GM19372 (cell line): ENCODE measurements around the gene TNNI3.
"Not testable (repeated sequence)": the region's sequence is repeated elsewhere in the genome, so short reads cannot be mapped to it uniquely, and the experiment has no call there.

Experiments
- ATAC-seq: cut with Tn5 transposase; IDR thresholded peaks from one replicate; pipeline ENCODE4 v1.9.1; 2021; ENCODE audit warnings: mild to moderate bottlenecking, low read depth, moderate library complexity; ENCODE audit not compliant: unreplicated experiment

TNNI3 gene

GRCh38 chr19:55116232-55116858 lies 41.2 kb downstream of the TNNI3 start:
- no peak for ATAC-seq

GRCh38 chr19:55115446-55116065 lies 42.0 kb downstream of the TNNI3 start:
- ATAC-seq = no peak

DNA sequence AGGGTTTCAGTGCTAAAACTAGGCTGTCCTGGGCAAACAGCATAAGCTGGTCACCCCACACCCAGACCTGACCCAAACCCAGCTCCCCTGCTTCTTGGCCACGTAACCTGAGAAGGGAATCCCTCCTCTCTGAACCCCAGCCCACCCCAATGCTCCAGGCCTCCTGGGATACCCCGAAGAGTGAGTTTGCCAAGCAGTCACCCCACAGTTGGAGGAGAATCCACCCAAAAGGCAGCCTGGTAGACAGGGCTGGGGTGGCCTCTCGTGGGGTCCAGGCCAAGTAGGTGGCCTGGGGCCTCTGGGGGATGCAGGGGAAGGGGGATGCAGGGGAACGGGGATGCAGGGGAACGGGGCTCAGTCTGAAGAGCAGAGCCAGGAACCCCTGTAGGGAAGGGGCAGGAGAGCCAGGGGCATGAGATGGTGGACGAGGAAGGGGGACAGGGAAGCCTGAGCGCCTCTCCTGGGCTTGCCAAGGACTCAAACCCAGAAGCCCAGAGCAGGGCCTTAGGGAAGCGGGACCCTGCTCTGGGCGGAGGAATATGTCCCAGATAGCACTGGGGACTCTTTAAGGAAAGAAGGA lies 42.9 kb downstream of the TNNI3 start:
- ATAC-seq = no peak

DNA sequence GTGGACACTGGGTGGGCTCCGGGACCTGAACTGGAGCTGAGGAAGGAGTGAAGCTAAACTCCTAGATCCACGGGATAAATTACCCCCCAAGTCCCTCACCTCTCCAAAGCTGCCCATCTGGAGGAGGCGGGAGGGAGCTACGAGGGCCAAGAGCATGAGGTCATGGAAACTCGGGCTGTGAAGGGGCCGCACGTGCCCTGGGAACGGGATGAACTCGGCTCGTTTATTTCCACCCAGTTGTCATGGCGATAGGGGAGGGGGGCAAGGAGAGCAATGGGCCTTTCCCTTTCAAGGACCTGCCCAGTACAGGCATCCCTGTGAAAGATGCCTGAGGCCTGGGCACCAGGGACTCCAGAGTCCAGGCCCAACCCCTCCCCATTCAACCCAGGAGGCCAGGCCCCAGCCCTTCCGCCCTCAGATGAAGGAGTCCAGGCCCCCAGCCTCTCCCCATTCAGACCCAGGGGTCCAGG lies 43.9 kb downstream of the TNNI3 start:
- ATAC-seq = no peak

- no peak for ATAC-seq
Measured at GRCh38 chr19:55112777-55113569, 44.6 kb downstream of the TNNI3 start.

GRCh38 chr19:55112246-55112776 lies 45.2 kb downstream of the TNNI3 start:
- ATAC-seq = no peak

DNA sequence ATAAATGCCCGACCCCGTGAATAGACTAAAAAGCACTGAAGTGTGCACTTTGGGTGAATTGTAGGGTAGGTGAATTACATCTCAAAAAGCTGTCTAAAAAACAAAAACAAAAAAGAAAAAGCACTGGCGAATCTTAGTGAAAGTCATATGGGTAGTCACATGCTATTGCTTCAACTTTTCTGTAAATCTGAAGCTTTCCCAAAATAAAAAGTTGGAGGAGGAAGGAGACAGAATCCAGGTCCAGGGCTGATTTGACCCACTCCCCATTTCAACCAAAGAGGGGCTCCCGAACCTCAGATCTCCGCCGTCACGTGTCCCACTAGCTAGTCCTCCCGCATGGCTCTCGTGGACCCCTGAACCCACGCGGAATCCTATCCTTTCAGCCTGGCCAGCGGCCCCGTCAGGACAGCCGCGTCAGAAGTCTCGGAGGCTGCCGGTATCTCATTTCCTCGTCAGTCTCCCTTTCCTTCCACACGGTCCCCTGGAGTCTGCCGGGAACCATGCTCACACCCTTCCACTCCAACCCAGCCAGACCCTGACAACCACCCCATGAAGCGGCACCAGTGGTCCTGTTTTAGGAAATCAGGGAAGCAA lies 46.2 kb downstream of the TNNI3 start:
- no peak for ATAC-seq

GRCh38 chr19:55109527-55110291 lies 47.8 kb downstream of the TNNI3 start:
- no peak for ATAC-seq

DNA sequence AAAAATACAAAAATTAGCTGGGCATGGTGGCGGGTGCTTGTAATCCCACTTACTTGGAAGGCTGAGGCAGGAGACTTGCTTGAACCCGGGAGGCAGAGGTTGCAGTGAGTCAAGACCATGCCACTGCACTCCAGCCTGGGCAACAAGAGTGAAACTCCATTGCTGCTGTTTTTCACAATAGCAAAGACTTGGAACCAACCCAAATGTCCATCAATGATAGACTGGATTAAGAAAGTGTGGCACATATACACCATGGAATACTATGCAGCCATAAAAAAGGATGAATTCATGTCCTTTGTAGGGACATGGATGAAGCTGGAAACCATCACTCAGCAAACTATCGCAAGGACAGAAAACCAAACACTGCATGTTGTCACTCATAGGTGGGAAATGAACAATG lies 50.3 kb downstream of the TNNI3 start:
- not testable (repeated sequence) for ATAC-seq

- ATAC-seq = no peak
Measured at GRCh38 chr19:55106591-55106990, 50.9 kb downstream of the TNNI3 start.

DNA sequence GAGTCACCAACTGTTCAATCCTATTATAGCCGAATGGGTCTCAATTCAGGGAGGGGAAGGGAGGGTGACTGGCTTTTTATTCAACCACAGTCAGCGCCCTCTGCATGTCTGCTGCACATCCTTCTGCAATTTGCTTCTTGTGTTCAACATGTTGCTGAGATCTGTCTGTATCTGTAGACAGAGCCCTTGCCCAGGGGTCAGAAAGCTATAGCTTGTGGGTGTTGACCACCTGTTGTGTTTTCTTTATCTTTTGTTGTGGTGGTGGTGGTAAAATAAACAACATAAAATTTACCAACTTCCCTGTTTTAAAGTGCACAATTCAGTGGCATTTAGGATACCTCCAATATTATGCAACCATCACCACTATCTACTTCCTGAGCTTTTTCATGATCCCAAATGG lies 52.3 kb downstream of the TNNI3 start:
- no peak for ATAC-seq

GRCh38 chr19:55103190-55103589 lies 54.3 kb downstream of the TNNI3 start:
- ATAC-seq = no peak
